ENCODE results near the gene ADGRB2.

The ADGRB2 gene

DNA sequence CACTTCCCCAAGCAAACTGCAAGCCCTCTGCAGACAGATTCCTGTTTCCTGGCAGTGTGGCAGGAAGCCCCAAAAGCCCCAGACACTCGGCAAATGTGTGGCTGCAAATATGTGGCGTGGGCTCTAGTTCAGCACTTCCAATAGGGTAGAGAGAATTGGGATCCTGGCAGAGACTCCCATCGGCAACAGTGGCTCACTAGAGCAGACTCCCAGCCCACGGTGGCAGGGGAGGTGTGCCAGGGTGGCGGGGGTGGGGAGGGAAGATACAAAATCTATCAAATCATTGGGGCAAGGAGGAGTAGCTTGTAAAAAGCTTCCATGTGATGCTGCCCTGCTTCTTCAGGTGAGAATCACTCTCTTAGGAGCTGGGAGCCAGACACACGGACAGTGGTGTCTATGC, 86.2 kb downstream of the ADGRB2 start:
- FAIRE-seq (no peak), DNase-seq (ENCODE audit: insufficient read length) (no peak)
- TF ChIP-seq POLR2A (IDR thresholded peaks at IDR 0.05; ENCODE audit: low read depth, low read length) (no peak), POLR2AphosphoS5 (IDR thresholded peaks at IDR 0.05; ENCODE audit: low read depth, low read length) (no peak)

GRCh38 chr1:31677401-31677800, 86.7 kb downstream of the ADGRB2 start:
- no peak for FAIRE-seq
- no peak for DNase-seq (ENCODE audit: insufficient read length)
- no peak for TF ChIP-seq POLR2AphosphoS5 (IDR thresholded peaks at IDR 0.05; ENCODE audit: low read depth, low read length)
- TF ChIP-seq POLR2A (IDR thresholded peaks at IDR 0.05; ENCODE audit: low read depth, low read length) = no peak
- no peak for TF ChIP-seq TAF1 (IDR thresholded peaks at IDR 0.05; ENCODE audit: borderline replicate concordance, low read depth, low read length)

Measured in GM12892 (cell line).